Measurements from ENCODE around the gene SLC11A1. TPM values are rescaled to one million over a fixed set of nuclear protein-coding genes. Genes with fewer than 3 reads are reported as not detected.
A peak's percentile ranks its signal among the peaks of the same experiment; 100 is the strongest.

Gene SLC11A1
- total and polyA plus RNA-seq, 2 of the 4 experiments (the other 2 are of a cell fraction), result under 0.01 to 0.07 TPM

- peaks cover 21% of the 10 kb centered on the region for H3K4me1 ChIP-seq (ENCODE audit: control insufficient read depth, insufficient read depth, low read length)
- H3K9me3 ChIP-seq (ENCODE audit: control insufficient read depth, insufficient read depth, low read length), result no peaks in the 10 kb centered on the region
- no TSS peak for BruUV-seq (replicated peaks)
- DNase-seq (no peak), ATAC-seq (ENCODE audit: low read depth) (no peak)
- H2BK120ac ChIP-seq (ENCODE audit: low read depth, low read length), result no peak overlapping the region
- no peak overlapping the region for H3K4me3 ChIP-seq (ENCODE audit: insufficient read depth, low read depth, low read length)
- H3K27ac ChIP-seq (ENCODE audit: insufficient read depth, low read length), result no peak overlapping the region
- no peak overlapping the region for H2BK5ac ChIP-seq (ENCODE audit: low read depth, low read length, poor library complexity, severe bottlenecking)
- H4K91ac ChIP-seq (ENCODE audit: insufficient read depth, low read depth, low read length), result peak overlapping the region; percentile 16; the same call in 1 of the 2 replicates
- intact Hi-C loops (cut with micrococcal nuclease), result no loop called here
- no peak overlapping the region for H4K5ac ChIP-seq (ENCODE audit: low read depth, low read length)
- 0 out of 2 replicates have a peak, but pooled peaks cover 2% of the 10 kb centered on the region for H3K9me1 ChIP-seq (ENCODE audit: insufficient read depth, low read length)
- H3K9ac ChIP-seq (ENCODE audit: low read depth, low read length), result no peak overlapping the region
- no peaks in the 10 kb centered on the region for H3K36me3 ChIP-seq (ENCODE audit: control insufficient read depth, insufficient read depth, low read length)
- no peak overlapping the region for H2AFZ ChIP-seq (replicated peaks; ENCODE audit: low read length, poor library complexity)
- no peak overlapping the region for H3K14ac ChIP-seq (replicated peaks; ENCODE audit: low read depth, low read length)
- H3K79me1 ChIP-seq (ENCODE audit: low read depth in 1 of 2, low read length in 2 of 2), result peaks cover 6 to 13% of the 10 kb centered on the region in 2 experiments; a peak in 3 of 4 replicates
- H3K18ac ChIP-seq (ENCODE audit: low read depth, low read length), result no peak overlapping the region
- 90% methylated on average over 2 of the region's 6 CpGs; no CpG with 5 or more reads in 1 of the 2 experiments for WGBS, 2 experiments (ENCODE audit: extremely low coverage in 2 of 2, insufficient read length in 1 of 2)
- no peaks in the 10 kb centered on the region for H4K20me1 ChIP-seq (ENCODE audit: insufficient read depth, low read length)
- in situ Hi-C loops (cut with MboI; ENCODE audit: low sequenced_read_pairs), result loop anchor here (10.0 kb wide), 1 partner anchor 120 kb away; the partner anchor contains the start of genes AAMP and PNKD
- no peak overlapping the region for H2BK20ac ChIP-seq (ENCODE audit: low read depth, low read length)
- H3K27me3 ChIP-seq (ENCODE audit: control insufficient read depth, insufficient read depth, low read length), result no peaks in the 10 kb centered on the region
- CTCF ChIA-PET, result no interaction called here
- H2BK15ac ChIP-seq (ENCODE audit: low read depth, low read length), result no peak overlapping the region
- no peak overlapping the region for H3K4me2 ChIP-seq (ENCODE audit: low read depth, low read length)
- no peak overlapping the region for H3K56ac ChIP-seq (ENCODE audit: extremely low read depth, insufficient read depth, low read length)
- H2AK5ac ChIP-seq (ENCODE audit: low read depth, low read length), result 0 out of 2 replicates have a peak overlapping the region, but pooled peaks have one; percentile 40
- no peak overlapping the region; the same call in 1 of the 2 replicates for H3K4ac ChIP-seq (ENCODE audit: low read depth, low read length)
- no peak overlapping the region for H2AK9ac ChIP-seq (replicated peaks; ENCODE audit: low read depth, low read length, poor library complexity)
- no peak overlapping the region for H3K23ac ChIP-seq (ENCODE audit: low read depth, low read length)
- dilution Hi-C loops (cut with HindIII; ENCODE audit: low sequenced_read_pairs, unreplicated experiment), result no loop called here
- POLR2A ChIA-PET (ENCODE audit: unreplicated experiment), result no interaction called here
- TF ChIP-seq POLR2A (IDR thresholded peaks at IDR 0.05; ENCODE audit: low read depth, low read length) (no peak), CTCF (conservative IDR thresholded peaks at IDR 0.05; ENCODE audit: low read depth, low read length) (no peak), BHLHE40 (IDR thresholded peaks at IDR 0.05; ENCODE audit: low read depth, low read length) (no peak), MAFK (IDR thresholded peaks at IDR 0.05; ENCODE audit: low read depth, low read length) (no peak), FOS (IDR thresholded peaks at IDR 0.05; ENCODE audit: low read depth, low read length) (no peak), RFX5 (IDR thresholded peaks at IDR 0.05; ENCODE audit: low read depth, low read length) (no peak), RAD21 (IDR thresholded peaks at IDR 0.05; ENCODE audit: low read length) (no peak), SMC3 (IDR thresholded peaks at IDR 0.05; ENCODE audit: low read depth, low read length) (no peak), NFE2L2 (IDR thresholded peaks at IDR 0.05; ENCODE audit: low read depth, low read length) (no peak), MAZ (IDR thresholded peaks at IDR 0.05; ENCODE audit: borderline replicate concordance, low read depth, low read length) (no peak), MXI1 (IDR thresholded peaks at IDR 0.05; ENCODE audit: borderline replicate concordance, low read depth, low read length) (no peak), CEBPB (IDR thresholded peaks at IDR 0.05; ENCODE audit: low read depth, low read length) (no peak), CHD1 (IDR thresholded peaks at IDR 0.05; ENCODE audit: low read depth, low read length) (no peak), RCOR1 (IDR thresholded peaks at IDR 0.05; ENCODE audit: insufficient replicate concordance, low read length) (no peak)
- TF ChIP-seq, protein P1, sequence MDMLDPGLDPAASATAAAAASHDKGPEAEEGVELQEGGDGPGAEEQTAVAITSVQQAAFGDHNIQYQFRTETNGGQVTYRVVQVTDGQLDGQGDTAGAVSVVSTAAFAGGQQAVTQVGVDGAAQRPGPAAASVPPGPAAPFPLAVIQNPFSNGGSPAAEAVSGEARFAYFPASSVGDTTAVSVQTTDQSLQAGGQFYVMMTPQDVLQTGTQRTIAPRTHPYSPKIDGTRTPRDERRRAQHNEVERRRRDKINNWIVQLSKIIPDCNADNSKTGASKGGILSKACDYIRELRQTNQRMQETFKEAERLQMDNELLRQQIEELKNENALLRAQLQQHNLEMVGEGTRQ (IDR thresholded peaks at IDR 0.05; ENCODE audit: low read depth, low read length), result no peak
- TF ChIP-seq, protein P2, sequence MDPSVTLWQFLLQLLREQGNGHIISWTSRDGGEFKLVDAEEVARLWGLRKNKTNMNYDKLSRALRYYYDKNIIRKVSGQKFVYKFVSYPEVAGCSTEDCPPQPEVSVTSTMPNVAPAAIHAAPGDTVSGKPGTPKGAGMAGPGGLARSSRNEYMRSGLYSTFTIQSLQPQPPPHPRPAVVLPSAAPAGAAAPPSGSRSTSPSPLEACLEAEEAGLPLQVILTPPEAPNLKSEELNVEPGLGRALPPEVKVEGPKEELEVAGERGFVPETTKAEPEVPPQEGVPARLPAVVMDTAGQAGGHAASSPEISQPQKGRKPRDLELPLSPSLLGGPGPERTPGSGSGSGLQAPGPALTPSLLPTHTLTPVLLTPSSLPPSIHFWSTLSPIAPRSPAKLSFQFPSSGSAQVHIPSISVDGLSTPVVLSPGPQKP (IDR thresholded peaks at IDR 0.05; ENCODE audit: borderline replicate concordance, low read depth, low read length), result no peak
- H4K8ac ChIP-seq (ENCODE audit: low read depth in 2 of 2, low read length in 2 of 2), result no peak overlapping the region; a peak in 1 of 4 replicates
These were observed 13.0 kb downstream of the SLC11A1 start for GRCh38 chr2:218395090-218395444.
